HFF-Myc (cell line): ENCODE data around the gene TNNC2.

Experiments used
- DNase-seq: peaks from one replicate; pipeline ENCODE4 v3.0.0-alpha.2; 2011; ENCODE audit warnings: low read depth; ENCODE audit errors: extremely low read depth
- H3K4me3 ChIP-seq: replicated peaks from 2 replicates; pipeline ENCODE4 v1.5.1; 2011; ENCODE audit warnings: low read depth, mild to moderate bottlenecking, control low read depth, low read length
- CTCF ChIP-seq: IDR thresholded peaks from 2 replicates; pipeline ENCODE4 v1.5.1; 2012; ENCODE audit warnings: mild to moderate bottlenecking, low read depth, low read length, control low read depth; ENCODE audit errors: missing control alignments

Gene TNNC2

DNA sequence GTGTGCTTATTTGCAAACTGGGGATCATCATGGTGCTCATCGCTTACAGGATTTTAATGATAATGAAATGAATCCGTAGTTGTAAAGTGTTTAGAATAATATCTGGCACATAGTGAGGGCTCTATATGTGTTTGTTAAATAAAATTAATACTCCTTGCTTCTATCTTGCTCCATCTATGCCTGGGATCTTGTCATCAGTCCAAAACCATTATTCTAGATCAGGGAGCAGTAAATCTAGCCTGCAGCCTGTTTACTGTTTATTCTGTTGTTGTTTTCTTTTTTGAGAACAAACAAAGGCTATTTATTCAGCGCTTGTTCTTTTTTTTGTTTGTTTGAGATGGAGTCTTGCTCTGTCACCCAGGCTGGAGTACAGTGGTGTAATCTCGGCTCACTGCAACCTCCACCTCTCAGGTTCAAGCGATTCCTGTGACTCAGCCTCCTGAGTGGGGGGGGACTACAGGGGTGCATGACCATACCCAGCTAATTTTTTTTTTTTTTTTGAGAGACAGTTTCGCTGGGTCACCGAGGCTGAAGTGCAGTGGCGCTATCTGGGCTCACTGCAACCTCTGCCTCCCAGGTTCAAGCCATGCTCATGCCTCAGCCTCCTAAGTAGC lies 22.0 kb upstream of the TNNC2 start:
- H3K4me3 ChIP-seq, result no peak overlapping the region
- DNase-seq, result no peak
- no peak for TF ChIP-seq CTCF

GRCh38 chr20:45848421-45848820 lies 21.3 kb upstream of the TNNC2 start:
- TF ChIP-seq CTCF, result no peak
- H3K4me3 ChIP-seq, result no peak overlapping the region
- no peak for DNase-seq

DNA sequence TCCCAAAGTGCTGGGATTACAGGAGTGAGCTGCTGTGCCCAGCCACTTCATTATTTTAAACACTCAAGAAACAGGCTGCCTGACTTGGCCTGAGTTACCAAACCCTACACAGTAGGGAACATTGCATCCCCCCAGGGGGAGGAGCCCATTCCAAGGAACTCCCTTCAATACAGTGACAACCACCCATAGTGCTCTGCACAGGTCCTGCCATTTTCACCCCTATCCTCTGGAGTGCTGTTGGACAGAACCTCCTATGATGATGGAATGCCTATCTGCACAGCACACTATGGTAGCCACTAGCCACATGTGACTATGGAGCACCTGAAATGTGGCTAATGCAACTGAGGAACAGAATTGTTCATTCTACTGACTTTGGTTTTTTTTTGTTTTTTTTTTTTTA lies 18.3 kb upstream of the TNNC2 start:
- no peak for TF ChIP-seq CTCF
- DNase-seq, result no peak
- H3K4me3 ChIP-seq, result no peak overlapping the region

GRCh38 chr20:45843506-45843905 lies 16.4 kb upstream of the TNNC2 start:
- no peak for DNase-seq
- H3K4me3 ChIP-seq, result no peak overlapping the region
- no peak for TF ChIP-seq CTCF

DNA sequence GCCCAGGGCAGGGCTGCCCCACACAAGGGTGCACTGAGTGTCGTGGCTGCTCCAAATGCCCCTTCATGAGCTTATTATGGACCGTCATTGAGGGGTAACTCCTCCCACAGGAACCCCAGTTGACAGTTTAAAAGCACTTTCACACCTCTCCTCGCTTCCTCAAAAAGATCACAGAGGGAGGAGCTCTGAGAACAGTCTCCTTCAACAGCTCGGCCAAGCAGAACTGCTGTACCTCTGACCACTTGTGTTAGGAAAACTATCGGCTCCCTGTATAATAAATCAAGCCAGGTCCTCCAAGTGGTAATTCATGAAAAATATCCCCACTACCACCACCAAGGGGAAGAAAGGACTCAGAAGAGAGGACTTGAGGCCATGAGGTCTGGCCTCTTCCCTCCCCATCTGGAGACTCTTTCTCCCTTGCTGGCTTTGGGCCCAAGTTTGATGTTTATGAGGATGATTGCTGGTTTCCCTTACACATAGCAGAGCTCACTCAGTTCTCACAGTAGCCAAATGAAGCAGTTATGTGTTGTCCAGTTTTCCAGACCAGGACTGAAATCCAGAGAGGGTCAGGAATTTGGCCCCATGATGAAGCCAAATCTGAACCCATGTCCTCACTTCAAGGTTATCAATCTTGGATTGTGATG lies 15.2 kb upstream of the TNNC2 start:
- no peak overlapping the region for H3K4me3 ChIP-seq
- no peak for DNase-seq
- TF ChIP-seq CTCF, result no peak

DNA sequence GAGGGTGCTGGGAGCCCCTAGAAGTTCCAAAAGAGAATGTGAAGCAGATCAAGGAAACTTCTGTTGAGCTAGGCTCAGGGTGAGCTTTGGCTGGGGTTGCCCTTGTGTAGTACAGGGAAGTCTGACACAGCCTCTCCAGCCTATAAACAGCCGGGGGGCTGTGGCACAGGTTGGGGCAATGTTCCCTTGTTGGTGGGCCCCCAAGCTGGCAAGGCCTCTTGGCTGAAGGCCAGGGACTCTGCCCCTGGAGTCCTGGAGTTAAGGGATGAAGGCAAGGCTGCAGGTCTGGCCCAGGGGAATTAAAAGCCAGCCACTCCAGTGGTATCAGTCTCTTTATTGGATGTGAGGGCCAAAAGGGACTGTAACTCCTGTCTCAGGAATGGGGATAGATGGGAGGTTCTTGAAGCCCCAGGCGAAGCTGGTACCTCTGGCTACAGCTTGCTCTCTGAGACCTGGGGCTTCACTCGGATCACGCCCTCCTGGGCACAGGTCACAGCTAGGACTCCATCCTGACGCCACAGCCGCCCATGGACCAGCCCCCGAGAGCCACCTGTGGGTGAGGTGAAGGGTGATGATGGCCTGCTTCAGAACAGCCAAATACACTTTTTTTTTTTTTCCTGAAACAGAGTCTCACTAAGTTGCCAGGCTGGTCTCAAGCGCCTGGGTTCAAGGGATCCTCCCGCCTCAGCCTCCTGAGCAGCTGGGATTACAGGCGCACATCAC lies 14.5 kb upstream of the TNNC2 start:
- TF ChIP-seq CTCF, result no peak
- no peak for DNase-seq
- no peak overlapping the region for H3K4me3 ChIP-seq
